ENCODE measurements around the gene TPTE2. TPM values are rescaled to one million over a fixed set of nuclear protein-coding genes. Genes with fewer than 3 reads are reported as not detected.

TPTE2 gene
- total and polyA plus RNA-seq, 10 of the 15 experiments (the other 5 are each of a cell fraction or from before 2014, with no cell fraction given), result 0.31 to 1.9 (median 1.2) TPM

GRCh38 chr13:19589312-19589711 is 28.0 kb upstream of the TPTE2 start:
- H4K20me1 ChIP-seq (ENCODE audit: control insufficient read depth, insufficient read depth), result no peaks in the 10 kb centered on the region
- TF ChIP-seq EED (IDR thresholded peaks at IDR 0.05; ENCODE audit: low read depth), result no peak
- TF ChIP-seq MTA3 (IDR thresholded peaks at IDR 0.05; ENCODE audit: borderline replicate concordance, low read length), result no peak
- TF ChIP-seq ZBED1 (IDR thresholded peaks at IDR 0.05; ENCODE audit: borderline replicate concordance), result no peak
- TF ChIP-seq ZNF622 (IDR thresholded peaks at IDR 0.05), result no peak
- TF ChIP-seq RCOR1 (conservative IDR thresholded peaks at IDR 0.05; ENCODE audit: low read depth, low read length), result no peak
- TF ChIP-seq CHD1 (IDR thresholded peaks at IDR 0.05; ENCODE audit: low read depth, low read length), result no peak
- no peak for TF ChIP-seq NKRF (conservative IDR thresholded peaks at IDR 0.05)
- peaks cover 13% of the 10 kb centered on the region for H3K4me1 ChIP-seq (ENCODE audit: control insufficient read depth, insufficient read depth, low read length)
- in situ Hi-C loops (cut with MboI) (no loop called here), intact Hi-C loops (cut with micrococcal nuclease; ENCODE audit: unreplicated experiment) (no loop called here)
- no peaks in the 10 kb centered on the region for H3K36me3 ChIP-seq (ENCODE audit: control insufficient read depth in 2 of 2, insufficient read depth in 2 of 2, low read length in 1 of 2)
- H3K27ac ChIP-seq (ENCODE audit: control insufficient read depth, insufficient read depth), result no peak overlapping the region
- H3K9me3 ChIP-seq (replicated peaks; ENCODE audit: control insufficient read depth, insufficient read depth, low read length), result no peaks in the 10 kb centered on the region
- 45% methylated on average over 2 of the region's 2 CpGs for WGBS (ENCODE audit: insufficient coverage, insufficient replicate concordance, low lambda C conversion rate, missing lambda C conversion rate)
- no peak overlapping the region for H3K4me2 ChIP-seq (ENCODE audit: control insufficient read depth, insufficient read depth)
- no peak overlapping the region for H3K4me3 ChIP-seq
- no TSS peak for BruUV-seq (replicated peaks)
- POLR2A ChIA-PET, result no interaction called here
- no peaks in the 10 kb centered on the region for H3K79me2 ChIP-seq (ENCODE audit: control insufficient read depth, insufficient read depth, low read length)
- SMC1A ChIA-PET (ENCODE audit: uncharacterized antibody, unreplicated experiment), result interaction anchor here (0.6 to 4.9 kb wide), 2 partner anchors 12 to 21 kb away, joined by 3 to 51 read pairs; no protein-coding TSS in a partner anchor
- no peak for DNase-seq (ENCODE audit: low read depth, low spot score)
- ATAC-seq, result no peak
- RAD21 ChIA-PET (ENCODE audit: unreplicated experiment), result interaction anchor here (0.7 kb wide), 2 partner anchors 24 to 227 kb away, joined by 3 read pairs; no protein-coding TSS in a partner anchor
- CTCF ChIA-PET, result interaction anchor here (4.8 kb wide), 1 partner anchor 18 kb away, joined by 38 read pairs; no protein-coding TSS in a partner anchor
- no peak overlapping the region for H3K9ac ChIP-seq (ENCODE audit: control insufficient read depth, insufficient read depth, low read length)
- no peaks in the 10 kb centered on the region for H3K27me3 ChIP-seq (replicated peaks in 1 of 2; ENCODE audit: control insufficient read depth in 2 of 2, insufficient read depth in 2 of 2, low read length in 1 of 2)
- no peak for FAIRE-seq
- no peak overlapping the region for H2AFZ ChIP-seq (ENCODE audit: control insufficient read depth, low read depth, low read length)
